Stimulated activated effector memory CD8-positive, alpha-beta T cell treated with anti-CD3 and anti-CD28 coated beads, Interleukin-12 subunit alpha, Interleukin-12 subunit beta, amount 100 ng/mL, for 72 hours (primary cell): ENCODE results near the gene STK24.
A peak's percentile ranks its signal among the peaks of the same experiment; 100 is the strongest.

ENCODE experiments used
- ATAC-seq: fragments of 150-1000 bp; cut with Tn5 transposase; 2 replicates; pipeline ENCODE4 v1.10.0; 2021
- DNase-seq, 2 donors: peaks; one replicate each; pipeline ENCODE4 v3.0.0; 2021 to 2022; ENCODE audit warnings: low spot score in 2 of 2
- H3K27ac Mint-ChIP-seq: one replicate; pipeline ENCODE4 v1.8.0; 2022; ENCODE audit warnings: mild to moderate bottlenecking, mixed read lengths
- H3K36me3 Mint-ChIP-seq: one replicate; pipeline ENCODE4 v1.8.0; 2022; ENCODE audit warnings: mild to moderate bottlenecking, mixed read lengths
- H3K4me1 Mint-ChIP-seq: one replicate; pipeline ENCODE4 v1.8.0; 2022; ENCODE audit warnings: mixed read lengths
- H3K4me3 Mint-ChIP-seq: one replicate; pipeline ENCODE4 v1.8.0; 2022; ENCODE audit warnings: mild to moderate bottlenecking, mixed read lengths
- H3K9me3 Mint-ChIP-seq: one replicate; pipeline ENCODE4 v1.8.0; 2022; ENCODE audit warnings: mixed read lengths

Gene STK24

DNA sequence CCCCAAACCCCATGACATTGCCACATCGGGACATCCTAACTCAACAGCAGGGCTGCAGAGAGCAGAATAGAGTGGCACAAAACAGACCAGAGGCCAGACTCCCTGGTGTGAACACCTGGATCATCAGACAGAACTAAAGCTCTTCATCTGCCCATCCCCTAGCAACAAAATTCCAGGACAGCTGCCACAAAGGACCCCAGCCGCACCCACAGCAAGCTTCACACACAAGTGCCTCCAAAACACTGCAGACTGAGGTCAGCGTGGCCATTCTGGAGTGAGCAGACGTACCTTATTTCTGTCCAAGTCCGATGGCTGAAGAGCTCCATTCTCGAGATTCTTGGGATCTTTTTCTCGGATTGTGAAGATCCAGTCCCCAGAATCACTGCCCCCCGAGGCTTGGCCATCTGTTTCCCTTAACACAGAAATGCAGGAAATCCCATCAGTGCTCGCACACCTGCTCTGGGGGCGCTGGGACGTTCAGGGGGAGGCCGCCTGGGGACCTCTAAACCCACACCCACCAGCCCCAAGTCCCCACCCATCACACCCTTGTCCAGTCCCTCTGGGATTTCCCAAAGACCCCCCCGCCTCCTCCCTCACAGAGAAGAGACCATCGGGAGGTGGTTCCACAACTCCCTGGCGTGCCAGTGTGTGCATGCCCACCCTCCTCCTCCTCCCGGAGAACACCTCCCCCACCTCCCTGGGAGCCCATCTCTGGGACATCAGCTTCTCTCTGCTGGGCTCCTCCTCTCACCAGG lies 115.2 kb downstream of the STK24 start:
- Mint-ChIP-seq H3K9me3 (no peaks in the 10 kb centered on the region), H3K36me3 (peaks cover 100% of the 10 kb centered on the region), H3K4me1 (peaks cover 23% of the 10 kb centered on the region), H3K27ac (peak overlapping the region; percentile 91), H3K4me3 (no peak overlapping the region)
- no peak for DNase-seq
- no peak for ATAC-seq

GRCh38 chr13:98460516-98460915 lies 116.4 kb downstream of the STK24 start:
- no peak overlapping the region for H3K4me3 Mint-ChIP-seq
- H3K4me1 Mint-ChIP-seq, result peaks cover 23% of the 10 kb centered on the region
- DNase-seq (no peak), ATAC-seq (no peak)
- H3K27ac Mint-ChIP-seq, result no peak overlapping the region
- H3K36me3 Mint-ChIP-seq, result peaks cover 100% of the 10 kb centered on the region
- no peaks in the 10 kb centered on the region for H3K9me3 Mint-ChIP-seq

GRCh38 chr13:98459721-98460370 lies 117.1 kb downstream of the STK24 start:
- H3K4me1 Mint-ChIP-seq, result peaks cover 19% of the 10 kb centered on the region
- H3K27ac Mint-ChIP-seq, result no peak overlapping the region
- ATAC-seq, result no peak
- DNase-seq, result no peak
- peaks cover 100% of the 10 kb centered on the region for H3K36me3 Mint-ChIP-seq
- H3K4me3 Mint-ChIP-seq, result no peak overlapping the region
- no peaks in the 10 kb centered on the region for H3K9me3 Mint-ChIP-seq

DNA sequence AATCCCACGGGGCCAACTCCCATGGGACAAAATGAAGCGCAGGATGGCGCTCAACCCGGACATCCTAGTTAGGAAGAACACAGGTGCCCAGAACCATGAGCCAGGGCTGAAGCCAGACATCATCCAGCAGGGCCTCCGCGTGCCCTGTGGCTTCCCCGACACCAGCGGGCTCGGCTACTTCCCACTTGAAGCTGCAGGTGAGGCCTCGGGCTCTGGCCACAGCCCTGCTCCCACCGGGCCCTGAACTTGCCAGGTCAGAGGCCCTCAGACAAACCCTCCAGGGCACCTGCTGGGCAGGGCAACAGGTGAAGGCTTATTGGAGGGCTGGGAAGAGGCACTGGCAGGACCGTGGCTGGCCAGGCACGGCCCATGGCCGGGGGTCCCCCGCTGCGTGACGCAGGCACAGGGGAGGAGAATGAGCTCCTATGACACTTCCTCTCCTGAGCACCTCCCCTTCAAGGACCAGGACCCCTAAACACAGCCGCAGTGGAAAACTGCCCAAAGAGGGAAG lies 117.7 kb downstream of the STK24 start:
- Mint-ChIP-seq H3K36me3 (peaks cover 100% of the 10 kb centered on the region), H3K27ac (no peak overlapping the region), H3K4me1 (peaks cover 19% of the 10 kb centered on the region), H3K4me3 (no peak overlapping the region), H3K9me3 (no peaks in the 10 kb centered on the region)
- DNase-seq (no peak), ATAC-seq (no peak)

GRCh38 chr13:98458431-98458830 lies 118.5 kb downstream of the STK24 start:
- DNase-seq (no peak), ATAC-seq (no peak)
- no peak overlapping the region for H3K4me3 Mint-ChIP-seq
- peaks cover 100% of the 10 kb centered on the region for H3K36me3 Mint-ChIP-seq
- peak overlapping the region; percentile 81 for H3K27ac Mint-ChIP-seq
- H3K4me1 Mint-ChIP-seq, result peaks cover 16% of the 10 kb centered on the region
- H3K9me3 Mint-ChIP-seq, result no peaks in the 10 kb centered on the region

DNA sequence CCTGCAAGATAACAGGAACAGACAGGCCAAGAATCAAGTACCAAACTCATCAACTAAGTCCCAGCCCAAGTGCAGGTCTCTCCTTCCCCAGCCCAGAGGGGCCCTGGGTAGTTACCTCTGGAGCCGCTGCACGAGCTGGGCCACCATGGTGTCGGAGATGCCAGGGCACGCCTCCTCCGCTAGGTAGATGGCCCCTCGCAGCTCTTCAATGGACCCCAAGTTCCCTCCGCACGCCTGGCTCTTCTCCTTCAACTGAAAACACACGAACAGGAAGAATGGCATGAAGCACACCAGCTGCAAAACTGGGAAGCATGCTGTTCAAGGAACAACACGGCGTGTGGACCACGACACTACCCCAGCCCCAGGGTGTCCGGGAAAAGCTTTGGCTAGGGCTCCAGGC lies 119.9 kb downstream of the STK24 start:
- no peaks in the 10 kb centered on the region for H3K9me3 Mint-ChIP-seq
- peak overlapping the region; percentile 81 for H3K27ac Mint-ChIP-seq
- no peak for ATAC-seq
- H3K4me1 Mint-ChIP-seq, result peaks cover 4% of the 10 kb centered on the region
- peaks cover 100% of the 10 kb centered on the region for H3K36me3 Mint-ChIP-seq
- DNase-seq, result no peak
- H3K4me3 Mint-ChIP-seq, result no peak overlapping the region

- H3K36me3 Mint-ChIP-seq, result peaks cover 100% of the 10 kb centered on the region
- peaks cover 9% of the 10 kb centered on the region for H3K4me1 Mint-ChIP-seq
- H3K4me3 Mint-ChIP-seq, result no peak overlapping the region
- peak overlapping the region; percentile 81 for H3K27ac Mint-ChIP-seq
- no peaks in the 10 kb centered on the region for H3K9me3 Mint-ChIP-seq
- no peak for ATAC-seq
- no peak for DNase-seq
These were observed 120.5 kb downstream of the STK24 start for GRCh38 chr13:98456413-98456845.

DNA sequence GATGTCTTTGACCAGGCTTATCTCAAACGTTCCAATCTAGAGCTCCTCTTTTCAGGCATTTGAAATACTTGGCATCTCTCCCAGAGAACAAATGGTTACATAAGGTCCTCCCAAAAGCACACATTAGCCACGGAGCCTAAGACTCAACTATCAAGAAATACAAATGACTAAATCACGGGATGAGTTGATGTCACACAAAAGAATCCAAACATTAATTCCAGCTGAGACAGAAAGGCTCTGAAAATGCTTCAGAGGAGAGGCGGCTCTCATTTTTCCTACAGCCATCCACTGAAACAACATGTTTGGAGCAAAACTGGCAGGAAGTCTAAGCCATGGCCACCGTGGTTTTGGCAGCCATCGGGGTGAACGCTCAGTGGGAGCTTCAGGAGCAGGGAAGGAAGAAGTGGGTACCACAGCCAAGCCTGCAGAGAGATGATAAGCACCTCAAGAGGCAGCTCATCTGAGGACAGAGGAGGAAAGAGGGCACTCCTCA lies 122.5 kb downstream of the STK24 start:
- Mint-ChIP-seq H3K9me3 (no peaks in the 10 kb centered on the region), H3K4me1 (peaks cover 16% of the 10 kb centered on the region), H3K36me3 (peaks cover 99% of the 10 kb centered on the region), H3K27ac (peak overlapping the region; percentile 64), H3K4me3 (no peak overlapping the region)
- ATAC-seq (no peak), DNase-seq (no peak)

DNA sequence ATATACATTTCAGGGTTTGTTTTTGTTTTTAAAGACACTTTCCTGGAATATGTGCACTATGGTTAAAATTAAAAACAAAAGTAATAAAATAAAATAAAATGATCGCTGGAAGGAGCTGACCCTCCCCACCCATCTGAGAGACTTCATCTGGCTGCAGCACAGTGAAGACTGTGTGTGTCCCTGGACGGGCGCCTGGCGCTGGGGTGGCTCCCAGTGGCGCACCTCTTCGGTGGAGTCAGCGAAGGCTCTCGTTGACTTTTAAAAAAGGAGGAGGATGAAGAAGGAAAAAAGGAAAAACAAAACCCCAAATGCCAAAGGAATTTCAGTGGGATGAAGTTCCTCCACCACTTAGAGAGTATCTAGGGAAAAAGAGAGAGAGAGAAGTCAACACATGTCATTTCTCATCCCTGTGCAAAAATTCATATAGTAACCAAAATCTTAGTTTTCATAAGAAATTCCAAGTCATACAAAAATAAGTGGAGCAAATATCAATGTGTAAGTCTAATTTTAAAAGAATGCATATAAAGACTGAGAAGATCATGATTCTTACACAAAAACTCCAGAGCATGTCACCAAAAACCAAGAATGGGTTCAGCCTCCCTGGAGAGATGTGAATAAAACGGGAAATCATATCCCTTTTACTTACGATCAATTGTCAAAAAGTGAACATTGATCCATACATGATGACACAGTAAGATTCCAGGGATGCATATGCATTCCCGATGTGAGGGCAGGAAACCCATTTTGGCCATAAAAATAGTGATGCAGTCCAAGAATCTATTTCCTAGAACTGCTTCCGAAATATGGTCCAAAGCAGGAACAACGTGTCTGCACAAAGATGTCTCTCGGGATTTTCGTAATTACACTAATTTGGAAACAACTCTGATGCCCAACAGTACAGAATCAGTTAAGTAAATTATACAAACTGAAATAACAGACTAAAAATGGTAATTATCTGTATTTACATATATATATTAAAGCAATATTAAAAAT lies 123.8 kb downstream of the STK24 start:
- peaks cover 99% of the 10 kb centered on the region for H3K36me3 Mint-ChIP-seq

GRCh38 chr13:98451676-98452470 lies 125.0 kb downstream of the STK24 start:
- Mint-ChIP-seq H3K27ac (peak overlapping the region; percentile 90), H3K36me3 (peaks cover 99% of the 10 kb centered on the region), H3K4me3 (no peak overlapping the region), H3K9me3 (no peaks in the 10 kb centered on the region), H3K4me1 (peaks cover 28% of the 10 kb centered on the region)
- DNase-seq (no peak), ATAC-seq (no peak)

More for the DNA sequence above, 123.8 kb downstream of the STK24 start:
- DNase-seq (no peak), ATAC-seq (no peak)
- no peak overlapping the region for H3K4me3 Mint-ChIP-seq
- no peak overlapping the region for H3K27ac Mint-ChIP-seq
- peaks cover 26% of the 10 kb centered on the region for H3K4me1 Mint-ChIP-seq
- no peaks in the 10 kb centered on the region for H3K9me3 Mint-ChIP-seq

GRCh38 chr13:98450539-98451111 lies 126.3 kb downstream of the STK24 start:
- Mint-ChIP-seq H3K36me3 (peaks cover 99% of the 10 kb centered on the region), H3K4me1 (peaks cover 29% of the 10 kb centered on the region), H3K27ac (peak overlapping the region; percentile 90), H3K4me3 (no peak overlapping the region), H3K9me3 (no peaks in the 10 kb centered on the region)
- ATAC-seq, result no peak
- DNase-seq, result no peak

GRCh38 chr13:98450026-98450425 lies 126.9 kb downstream of the STK24 start:
- Mint-ChIP-seq H3K4me1 (peaks cover 34% of the 10 kb centered on the region), H3K9me3 (no peaks in the 10 kb centered on the region), H3K36me3 (peaks cover 99% of the 10 kb centered on the region)

DNA sequence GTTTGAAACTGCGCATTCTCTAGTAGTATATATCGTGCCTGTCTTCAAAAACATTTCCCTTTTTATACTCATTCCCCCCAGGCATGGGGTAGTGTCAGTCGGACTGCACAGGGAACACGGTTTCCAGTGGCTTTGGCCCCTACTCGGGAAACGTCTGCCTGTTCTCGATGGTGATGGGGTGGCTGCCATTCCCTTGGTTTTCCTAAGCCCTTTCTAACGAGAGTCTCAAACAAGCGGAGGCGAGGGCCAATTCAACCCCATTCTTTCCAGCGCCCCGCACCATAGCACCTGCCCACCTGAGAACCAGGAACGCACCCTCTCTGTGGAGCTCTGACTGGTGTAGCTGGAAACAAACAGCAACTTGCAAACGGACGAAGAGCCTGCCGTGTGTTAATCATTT lies 127.6 kb downstream of the STK24 start:
- Mint-ChIP-seq H3K27ac (peak overlapping the region; percentile 52), H3K4me3 (no peak overlapping the region), H3K36me3 (peaks cover 99% of the 10 kb centered on the region), H3K4me1 (peaks cover 35% of the 10 kb centered on the region), H3K9me3 (no peaks in the 10 kb centered on the region)
- ATAC-seq (no peak), DNase-seq (no peak)

More at GRCh38 chr13:98450026-98450425, 126.9 kb downstream of the STK24 start:
- H3K4me3 Mint-ChIP-seq, result no peak overlapping the region
- H3K27ac Mint-ChIP-seq, result peak overlapping the region; percentile 52
- ATAC-seq (no peak), DNase-seq (no peak)

DNA sequence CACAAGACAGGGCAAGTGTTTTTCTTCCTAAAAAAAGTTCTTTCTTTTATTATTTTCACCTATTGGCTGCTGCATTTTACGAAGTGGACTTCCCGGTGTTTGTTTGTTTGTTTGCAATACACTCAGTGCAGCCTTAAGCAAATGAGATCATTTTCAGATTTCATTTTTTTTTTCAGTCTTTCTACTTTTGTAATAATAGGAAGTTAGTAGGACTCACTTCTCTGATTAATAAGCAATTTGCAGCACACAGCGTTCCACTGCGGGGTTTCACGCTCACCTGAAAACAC lies 128.3 kb downstream of the STK24 start:
- Mint-ChIP-seq H3K27ac (peak overlapping the region; percentile 74), H3K36me3 (peaks cover 99% of the 10 kb centered on the region), H3K4me1 (peaks cover 39% of the 10 kb centered on the region), H3K9me3 (no peaks in the 10 kb centered on the region), H3K4me3 (no peak overlapping the region)
- DNase-seq, result no peak
- ATAC-seq, result no peak
